A549 (cell line): ENCODE data around the gene NPRL2.
"Not testable (repeated sequence)": the region's sequence is repeated elsewhere in the genome, so short reads cannot be mapped to it uniquely, and the experiment has no call there.

Experiments used
- CHD4 ChIP-seq: fragments of 200-600 bp; sonication (generic); IDR thresholded peaks from 2 replicates; pipeline ENCODE4 v1.6.1; 2016; ENCODE audit warnings: antibody characterized with exemption, mild to moderate bottlenecking, borderline replicate concordance
- CTCF ChIP-seq: fragments of >200 bp; sonication (Bioruptor Twin); formaldehyde crosslinking; IDR thresholded peaks from 3 replicates; pipeline ENCODE4 v1.5.1; 2016
- EHMT2 ChIP-seq: fragments of 200-600 bp; sonication (generic); IDR thresholded peaks from 2 replicates; pipeline ENCODE4 v1.6.1; 2016; ENCODE audit warnings: antibody characterized with exemption, low read depth, mild to moderate bottlenecking, moderate library complexity
- HOXA7 ChIP-seq: fragments of 250-450 bp; sonication (Bioruptor Pico); IDR thresholded peaks from 2 replicates; pipeline ENCODE4 v1.5.0; 2020; ENCODE audit warnings: mild to moderate bottlenecking, moderate library complexity
- MAZ ChIP-seq: fragments of 150-350 bp; IDR thresholded peaks from 2 replicates; pipeline ENCODE4 v1.6.1; 2014; ENCODE audit warnings: antibody characterized with exemption, low read depth, low read length, borderline replicate concordance
- MYC ChIP-seq: IDR thresholded peaks from 2 replicates; pipeline ENCODE4 v1.6.1; 2012; ENCODE audit warnings: mild to moderate bottlenecking, inconsistent platforms, low read length, improper control_type of control experiment, borderline replicate concordance
- NFE2L2 ChIP-seq: fragments of 150-350 bp; conservative IDR thresholded peaks from 2 replicates; pipeline ENCODE4 v1.6.1; 2014; ENCODE audit warnings: low read length
- PBX3 ChIP-seq: IDR thresholded peaks from 2 replicates; pipeline ENCODE4 v1.6.1; 2012
- POLR2A ChIP-seq: IDR thresholded peaks from 2 replicates; pipeline ENCODE4 v1.6.1; 2012; ENCODE audit warnings: mild to moderate bottlenecking, low read length
- SMC3 ChIP-seq: fragments of >200 bp; sonication (Bioruptor Twin); formaldehyde crosslinking; IDR thresholded peaks from 3 replicates; pipeline ENCODE4 v1.6.1; 2018; ENCODE audit warnings: inconsistent platforms

- TF ChIP-seq MYC; CTCF; HOXA7 (CRISPR knock-in tag); CHD4; MAZ; EHMT2; POLR2A; SMC3; PBX3; NFE2L2: not testable (repeated sequence)
Measured at GRCh38 chr3:50312041-50312440, 38.5 kb downstream of the NPRL2 start.
